NOMO-1 treated with dmso at 0.1 percent for 144 hours (cell line): ENCODE results near the gene SSTR1.

Experiments
- DNase-seq: peaks from one replicate; lab custom pipeline; 2025; ENCODE audit not compliant: unreplicated experiment; lab: John Stamatoyannopoulos, UW

SSTR1 gene

GRCh38 chr14:38202444-38203191 is 5.1 kb upstream of the SSTR1 start:
- DNase-seq: no peak

DNA sequence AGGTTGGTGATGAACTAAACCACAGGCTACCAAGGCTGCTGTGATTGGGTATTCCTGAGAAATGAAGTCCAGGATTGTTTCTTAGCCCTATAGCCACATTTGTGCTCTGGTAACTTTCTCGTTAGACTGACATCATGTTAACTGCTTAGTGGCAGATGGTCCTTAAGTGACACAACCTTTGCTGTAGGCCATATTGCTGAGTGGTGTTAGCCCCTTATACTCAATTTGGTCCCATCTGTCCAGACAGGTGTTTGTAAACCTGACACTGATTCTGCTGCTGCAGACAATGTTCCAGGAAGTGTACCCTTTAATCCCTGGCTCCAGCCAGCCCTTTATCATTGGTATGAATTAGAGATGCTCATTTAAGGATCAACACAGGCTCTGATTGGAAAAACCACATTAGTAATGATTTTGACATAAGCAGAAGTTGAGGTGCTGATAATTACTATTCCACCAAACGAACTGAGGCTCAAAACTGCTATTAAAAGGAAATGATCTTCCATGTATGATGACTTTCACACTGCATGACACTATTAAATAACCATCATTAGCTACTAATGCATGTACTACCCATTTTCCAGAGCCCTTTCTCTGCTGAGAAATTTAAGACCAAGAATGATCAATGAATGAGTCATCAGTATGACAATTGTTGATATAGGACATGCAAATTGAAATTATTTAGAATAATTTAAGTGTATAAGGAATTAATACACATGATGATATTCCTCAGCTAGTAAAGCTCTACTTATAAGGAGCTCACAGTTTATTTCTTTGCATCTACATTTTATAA is 3.6 kb upstream of the SSTR1 start:
- no peak for DNase-seq

DNA sequence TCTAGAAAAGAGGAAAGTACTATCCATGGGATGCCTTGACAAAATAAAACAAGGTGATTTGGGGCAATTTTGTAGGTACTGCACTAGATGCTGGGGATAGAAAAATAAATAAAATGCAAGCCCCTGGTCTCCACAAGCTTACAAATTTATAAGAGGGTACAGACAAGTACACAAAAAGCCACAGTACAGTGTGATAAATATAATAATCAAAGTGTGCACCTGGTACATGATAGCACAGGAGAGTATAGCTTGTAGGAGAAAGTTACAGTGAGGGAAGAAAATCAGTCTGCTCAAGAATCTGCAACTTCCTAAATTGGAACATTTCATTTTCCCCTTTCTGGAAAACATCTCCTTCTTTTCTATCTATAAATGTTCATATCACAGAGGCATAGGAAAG is 3.0 kb upstream of the SSTR1 start:
- no peak for DNase-seq

DNA sequence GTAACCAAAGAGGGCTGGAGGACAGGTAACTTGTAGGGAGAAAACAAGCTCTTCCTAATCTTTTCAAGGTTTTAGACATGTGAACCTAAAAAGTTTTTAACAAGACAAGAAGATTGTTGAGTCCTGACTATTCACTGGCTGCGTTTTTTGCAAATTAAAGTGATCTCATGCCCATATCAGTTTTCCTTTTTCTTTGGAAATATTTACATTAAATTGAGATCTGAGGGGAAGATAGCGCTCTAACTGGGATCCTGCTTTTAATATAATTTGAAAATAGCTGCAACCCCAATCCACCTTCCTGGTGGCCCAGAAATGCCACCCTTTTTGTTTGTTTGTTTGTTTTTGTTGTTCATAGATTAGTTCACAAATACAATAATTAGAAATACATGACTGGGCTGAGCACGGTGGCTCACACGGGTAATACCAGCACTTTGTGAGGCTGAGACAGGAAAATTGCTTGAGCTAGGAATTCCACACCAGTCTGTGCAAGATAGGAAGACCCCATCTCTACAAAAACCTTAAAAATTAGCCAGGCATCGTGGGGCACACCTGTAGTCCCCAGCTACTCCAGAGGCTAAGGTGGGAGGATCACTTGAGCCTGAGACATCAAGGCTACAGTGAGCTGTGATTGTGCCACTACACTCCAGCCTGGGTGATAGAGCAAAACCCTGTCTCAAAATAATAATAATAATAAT is 2.4 kb upstream of the SSTR1 start:
- no peak for DNase-seq

DNA sequence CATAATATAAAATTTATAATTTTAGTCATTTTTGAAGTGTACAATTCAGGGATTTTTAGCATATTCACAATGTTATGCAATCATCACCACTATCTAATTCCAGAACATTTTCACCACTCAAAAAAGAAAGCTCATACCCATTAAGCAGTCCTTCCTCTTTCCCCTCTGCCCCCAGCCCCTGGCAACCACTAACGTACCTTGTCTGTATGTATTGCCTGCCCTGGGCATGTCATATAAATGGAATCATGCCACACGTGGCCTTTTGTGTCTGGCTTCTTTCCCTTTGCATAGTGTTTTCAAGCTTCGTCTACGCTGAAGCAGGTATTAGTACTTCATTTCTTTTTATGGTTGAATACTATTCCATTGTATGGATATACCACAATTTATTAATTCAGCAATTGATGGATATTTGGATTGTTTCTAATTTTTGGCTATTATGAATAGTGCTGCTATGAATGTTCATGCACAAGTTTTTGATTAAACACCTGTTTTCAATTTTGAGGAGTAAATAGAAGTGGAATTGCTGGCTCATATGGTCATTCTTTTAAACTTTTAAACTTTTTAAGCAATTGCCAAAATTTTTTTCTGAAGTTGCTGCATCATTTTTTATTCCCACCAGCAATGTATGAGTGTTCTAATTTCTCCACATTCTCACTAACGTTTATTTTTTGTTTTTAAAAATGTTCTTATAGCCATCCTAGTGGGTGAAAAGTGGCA is 1.6 kb upstream of the SSTR1 start:
- DNase-seq: no peak

DNA sequence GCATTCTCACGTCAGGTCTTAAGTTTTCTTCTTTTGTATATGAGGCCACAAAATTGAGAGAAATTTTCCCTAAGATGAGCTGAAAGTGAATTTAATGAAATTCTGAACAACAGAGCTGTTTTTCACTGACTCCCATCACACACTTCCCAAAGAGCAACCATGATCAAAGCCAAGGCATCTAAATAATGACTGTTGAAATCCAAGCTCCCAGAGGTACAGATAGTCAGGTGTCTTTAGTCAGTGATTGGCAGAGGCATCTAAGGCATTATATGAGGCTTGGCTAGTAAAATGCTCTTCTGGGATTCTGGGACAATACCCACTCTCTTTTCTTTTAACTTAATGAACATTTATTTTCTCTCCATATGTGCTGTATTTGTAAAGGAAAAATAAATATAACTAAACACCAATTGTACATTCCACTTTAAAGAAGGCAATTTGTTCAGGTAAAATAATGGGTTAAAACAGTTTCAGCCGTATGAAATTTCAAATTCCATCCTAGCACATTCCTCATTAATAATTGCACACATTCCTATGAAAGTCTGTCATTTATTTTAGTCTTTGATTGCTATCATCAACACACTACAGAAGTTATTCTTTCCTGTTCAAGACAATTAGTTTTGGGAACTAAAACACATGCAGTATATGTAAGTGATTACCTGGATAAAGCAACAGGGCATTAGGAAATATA is 871 bp upstream of the SSTR1 start:
- DNase-seq: no peak

GRCh38 chr14:38207377-38207735 is 348 bp upstream of the SSTR1 start:
- DNase-seq: no peak

DNA sequence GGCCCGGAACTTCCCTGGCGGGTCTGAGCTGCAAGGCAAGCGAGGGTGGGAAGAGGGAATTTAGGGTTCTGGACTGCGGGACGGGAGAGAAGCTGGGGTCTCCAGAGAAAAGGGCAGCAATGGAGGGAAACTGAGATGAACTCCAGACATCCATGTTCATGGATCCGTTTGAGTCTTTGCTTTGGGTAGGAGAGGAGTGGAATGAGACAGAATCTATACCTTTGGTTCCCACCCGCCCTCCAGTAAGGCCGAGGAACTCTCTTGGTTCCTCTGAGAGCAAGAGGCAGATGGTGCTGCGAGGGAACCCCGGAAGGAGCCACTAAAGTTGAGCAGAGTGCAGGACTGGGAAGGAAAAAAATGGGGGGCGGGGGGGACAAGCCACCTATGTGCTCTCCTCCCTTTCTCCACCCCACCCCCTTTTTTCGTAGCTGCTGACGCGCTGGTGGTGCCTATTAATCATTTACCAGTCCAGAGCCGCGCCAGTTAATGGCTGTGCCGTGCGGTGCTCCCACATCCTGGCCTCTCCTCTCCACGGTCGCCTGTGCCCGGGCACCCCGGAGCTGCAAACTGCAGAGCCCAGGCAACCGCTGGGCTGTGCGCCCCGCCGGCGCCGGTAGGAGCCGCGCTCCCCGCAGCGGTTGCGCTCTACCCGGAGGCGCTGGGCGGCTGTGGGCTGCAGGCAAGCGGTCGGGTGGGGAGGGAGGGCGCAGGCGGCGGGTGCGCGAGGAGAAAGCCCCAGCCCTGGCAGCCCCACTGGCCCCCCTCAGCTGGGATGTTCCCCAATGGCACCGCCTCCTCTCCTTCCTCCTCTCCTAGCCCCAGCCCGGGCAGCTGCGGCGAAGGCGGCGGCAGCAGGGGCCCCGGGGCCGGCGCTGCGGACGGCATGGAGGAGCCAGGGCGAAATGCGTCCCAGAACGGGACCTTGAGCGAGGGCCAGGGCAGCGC is 1.2 kb downstream of the SSTR1 start:
- DNase-seq: no peak

DNA sequence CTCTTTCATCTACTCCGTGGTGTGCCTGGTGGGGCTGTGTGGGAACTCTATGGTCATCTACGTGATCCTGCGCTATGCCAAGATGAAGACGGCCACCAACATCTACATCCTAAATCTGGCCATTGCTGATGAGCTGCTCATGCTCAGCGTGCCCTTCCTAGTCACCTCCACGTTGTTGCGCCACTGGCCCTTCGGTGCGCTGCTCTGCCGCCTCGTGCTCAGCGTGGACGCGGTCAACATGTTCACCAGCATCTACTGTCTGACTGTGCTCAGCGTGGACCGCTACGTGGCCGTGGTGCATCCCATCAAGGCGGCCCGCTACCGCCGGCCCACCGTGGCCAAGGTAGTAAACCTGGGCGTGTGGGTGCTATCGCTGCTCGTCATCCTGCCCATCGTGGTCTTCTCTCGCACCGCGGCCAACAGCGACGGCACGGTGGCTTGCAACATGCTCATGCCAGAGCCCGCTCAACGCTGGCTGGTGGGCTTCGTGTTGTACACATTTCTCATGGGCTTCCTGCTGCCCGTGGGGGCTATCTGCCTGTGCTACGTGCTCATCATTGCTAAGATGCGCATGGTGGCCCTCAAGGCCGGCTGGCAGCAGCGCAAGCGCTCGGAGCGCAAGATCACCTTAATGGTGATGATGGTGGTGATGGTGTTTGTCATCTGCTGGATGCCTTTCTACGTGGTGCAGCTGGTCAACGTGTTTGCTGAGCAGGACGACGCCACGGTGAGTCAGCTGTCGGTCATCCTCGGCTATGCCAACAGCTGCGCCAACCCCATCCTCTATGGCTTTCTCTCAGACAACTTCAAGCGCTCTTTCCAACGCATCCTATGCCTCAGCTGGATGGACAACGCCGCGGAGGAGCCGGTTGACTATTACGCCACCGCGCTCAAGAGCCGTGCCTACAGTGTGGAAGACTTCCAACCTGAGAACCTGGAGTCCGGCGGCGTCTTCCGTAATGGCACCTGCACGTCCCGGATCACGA is 2.2 kb downstream of the SSTR1 start:
- no peak for DNase-seq

DNA sequence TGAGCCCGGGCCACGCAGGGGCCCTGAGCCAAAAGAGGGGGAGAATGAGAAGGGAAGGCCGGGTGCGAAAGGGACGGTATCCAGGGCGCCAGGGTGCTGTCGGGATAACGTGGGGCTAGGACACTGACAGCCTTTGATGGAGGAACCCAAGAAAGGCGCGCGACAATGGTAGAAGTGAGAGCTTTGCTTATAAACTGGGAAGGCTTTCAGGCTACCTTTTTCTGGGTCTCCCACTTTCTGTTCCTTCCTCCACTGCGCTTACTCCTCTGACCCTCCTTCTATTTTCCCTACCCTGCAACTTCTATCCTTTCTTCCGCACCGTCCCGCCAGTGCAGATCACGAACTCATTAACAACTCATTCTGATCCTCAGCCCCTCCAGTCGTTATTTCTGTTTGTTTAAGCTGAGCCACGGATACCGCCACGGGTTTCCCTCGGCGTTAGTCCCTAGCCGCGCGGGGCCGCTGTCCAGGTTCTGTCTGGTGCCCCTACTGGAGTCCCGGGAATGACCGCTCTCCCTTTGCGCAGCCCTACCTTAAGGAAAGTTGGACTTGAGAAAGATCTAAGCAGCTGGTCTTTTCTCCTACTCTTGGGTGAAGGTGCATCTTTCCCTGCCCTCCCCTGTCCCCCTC is 3.0 kb downstream of the SSTR1 start:
- DNase-seq: no peak

DNA sequence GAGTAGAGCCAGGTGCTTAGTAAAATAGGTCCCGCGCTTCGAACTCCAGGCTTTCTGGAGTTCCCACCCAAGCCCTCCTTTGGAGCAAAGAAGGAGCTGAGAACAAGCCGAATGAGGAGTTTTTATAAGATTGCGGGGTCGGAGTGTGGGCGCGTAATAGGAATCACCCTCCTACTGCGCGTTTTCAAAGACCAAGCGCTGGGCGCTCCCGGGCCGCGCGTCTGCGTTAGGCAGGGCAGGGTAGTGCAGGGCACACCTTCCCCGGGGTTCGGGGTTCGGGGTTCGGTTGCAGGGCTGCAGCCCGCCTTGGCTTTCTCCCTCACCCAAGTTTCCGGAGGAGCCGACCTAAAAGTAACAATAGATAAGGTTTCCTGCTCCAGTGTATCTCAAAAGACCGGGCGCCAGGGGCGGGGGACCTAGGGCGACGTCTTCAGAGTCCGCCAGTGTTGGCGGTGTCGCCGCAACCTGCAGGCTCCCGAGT is 3.6 kb downstream of the SSTR1 start:
- no peak for DNase-seq

GRCh38 chr14:38212111-38212510 is 4.4 kb downstream of the SSTR1 start:
- DNase-seq: no peak

DNA sequence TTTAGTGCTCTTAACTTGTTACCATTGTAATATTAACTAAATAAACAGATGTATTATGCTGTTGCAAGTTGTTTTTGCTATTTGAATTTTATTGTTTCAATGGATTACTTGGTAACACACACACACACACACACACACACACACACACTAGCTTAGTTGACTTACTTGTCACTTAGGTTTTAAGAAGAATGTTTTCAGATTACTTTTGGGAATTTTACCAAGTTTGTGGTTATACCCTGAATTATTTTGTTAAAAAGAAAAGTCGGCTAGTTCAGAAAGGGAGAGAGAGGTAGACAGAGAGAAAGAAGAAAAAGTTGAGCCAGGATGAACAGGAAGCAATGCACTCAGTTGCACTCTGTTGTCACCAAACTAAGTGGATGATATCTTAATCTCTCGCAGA is 5.3 kb downstream of the SSTR1 start:
- DNase-seq: no peak

- DNase-seq: no peak
Observed at GRCh38 chr14:38217553-38217952, 9.8 kb downstream of the SSTR1 start.

DNA sequence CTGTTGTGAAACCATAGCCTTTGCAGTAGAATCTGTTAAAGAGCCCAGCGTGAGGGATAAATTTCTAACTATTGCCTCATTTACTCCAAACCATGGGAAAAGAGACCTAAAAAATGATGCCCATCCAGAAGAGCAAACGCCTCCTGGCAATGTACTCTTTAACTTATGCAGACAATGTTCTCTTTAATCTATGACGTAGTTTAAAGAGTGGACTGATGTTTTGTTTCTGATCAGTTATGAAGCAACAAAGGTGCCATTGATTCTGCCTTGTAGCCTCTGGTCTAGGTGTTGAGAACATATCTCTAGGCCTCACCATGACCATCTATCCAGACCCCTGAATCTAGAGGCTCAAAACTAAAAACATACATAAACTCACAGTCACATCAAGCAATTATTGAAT is 13.4 kb downstream of the SSTR1 start:
- no peak for DNase-seq

GRCh38 chr14:38224338-38224737 is 16.6 kb downstream of the SSTR1 start:
- DNase-seq: no peak

DNA sequence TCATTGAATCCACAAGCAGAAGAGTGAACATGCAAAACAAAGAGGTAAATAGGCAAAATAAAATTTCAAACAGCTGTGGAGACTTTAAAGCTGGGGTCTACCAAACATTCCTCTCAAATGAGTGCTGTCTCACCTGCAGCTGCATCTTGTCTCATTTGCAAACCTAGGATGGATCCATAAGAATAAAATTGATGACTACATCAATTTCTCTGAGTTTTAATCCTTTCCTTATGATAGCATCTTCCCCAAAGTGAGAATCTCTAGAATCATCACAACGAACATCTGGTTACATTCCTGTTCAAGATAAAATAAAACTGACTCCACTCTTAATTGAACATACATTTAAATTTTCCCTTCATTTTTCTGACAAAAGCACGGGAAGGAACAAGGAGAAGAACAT is 18.2 kb downstream of the SSTR1 start:
- DNase-seq: no peak

DNA sequence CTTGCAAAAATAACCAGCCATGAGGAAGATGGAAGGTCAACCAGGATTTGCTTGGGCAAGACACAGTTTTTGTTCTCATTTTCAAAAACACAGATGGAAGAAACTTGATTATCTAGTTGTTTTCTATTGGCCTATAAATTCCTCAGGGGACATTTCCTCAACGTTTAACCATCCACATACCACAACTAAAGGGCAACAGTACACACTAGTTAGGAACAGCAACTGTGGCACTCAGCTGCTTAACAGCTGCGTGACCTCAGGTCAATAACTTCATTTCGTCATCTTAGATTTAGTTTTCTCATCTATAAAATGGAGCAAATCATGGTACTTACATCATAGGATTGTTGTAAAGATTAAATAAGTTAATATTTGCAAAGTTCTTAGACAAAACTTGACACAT is 18.7 kb downstream of the SSTR1 start:
- no peak for DNase-seq
